Stimulated activated effector memory CD8-positive, alpha-beta T cell treated with anti-CD3 and anti-CD28 coated beads, Interleukin-12 subunit alpha, Interleukin-12 subunit beta, amount 100 ng/mL, for 72 hours (primary cell): ENCODE data around the gene ATIC.

Experiments
- ATAC-seq: fragments of 150-1000 bp; cut with Tn5 transposase; 2 replicates; pipeline ENCODE4 v1.10.0; 2021
- DNase-seq, 2 donors: peaks; one replicate each; pipeline ENCODE4 v3.0.0; 2021 to 2022; ENCODE audit warnings: low spot score in 2 of 2
- H3K27ac Mint-ChIP-seq: one replicate; pipeline ENCODE4 v1.8.0; 2022; ENCODE audit warnings: mild to moderate bottlenecking, mixed read lengths
- H3K36me3 Mint-ChIP-seq: one replicate; pipeline ENCODE4 v1.8.0; 2022; ENCODE audit warnings: mild to moderate bottlenecking, mixed read lengths
- H3K4me1 Mint-ChIP-seq: one replicate; pipeline ENCODE4 v1.8.0; 2022; ENCODE audit warnings: mixed read lengths
- H3K4me3 Mint-ChIP-seq: one replicate; pipeline ENCODE4 v1.8.0; 2022; ENCODE audit warnings: mild to moderate bottlenecking, mixed read lengths
- H3K9me3 Mint-ChIP-seq: one replicate; pipeline ENCODE4 v1.8.0; 2022; ENCODE audit warnings: mixed read lengths

The ATIC gene

DNA sequence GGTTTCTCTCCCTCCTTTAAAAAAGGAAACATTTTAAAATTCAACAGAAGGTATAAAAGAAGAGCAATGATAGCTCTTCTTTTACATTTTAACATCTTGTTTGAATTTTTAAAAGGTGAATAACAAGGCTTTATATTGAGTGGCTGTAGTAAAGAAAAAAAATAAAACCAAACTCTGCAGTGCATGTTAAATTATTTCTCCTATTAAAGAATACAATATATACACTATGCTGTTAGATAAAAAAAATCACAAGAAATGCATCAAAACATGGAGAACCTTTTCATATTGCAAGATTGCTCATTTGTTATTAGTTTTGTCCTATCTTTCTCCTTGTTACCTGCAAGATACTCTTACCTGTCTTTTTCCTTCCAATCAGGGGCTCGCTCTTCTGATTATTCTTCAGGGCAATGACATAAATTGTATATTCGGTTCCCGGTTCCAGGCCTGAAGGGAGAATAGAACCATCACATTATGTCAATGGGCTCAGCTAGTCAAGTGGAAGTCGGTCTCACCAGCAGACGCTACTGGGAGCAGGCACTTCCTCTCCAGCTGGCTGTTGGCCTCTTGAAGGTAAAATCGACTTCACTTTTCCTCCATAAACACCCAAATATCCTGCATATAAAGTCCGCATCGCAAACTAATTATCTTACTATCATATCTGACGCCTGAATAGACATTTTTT, 61.2 kb downstream of the ATIC start:
- H3K4me1 Mint-ChIP-seq, result no peaks in the 10 kb centered on the region
- no peaks in the 10 kb centered on the region for H3K36me3 Mint-ChIP-seq
- ATAC-seq, result no peak
- DNase-seq, result no peak
- H3K27ac Mint-ChIP-seq, result no peak overlapping the region
- no peaks in the 10 kb centered on the region for H3K9me3 Mint-ChIP-seq
- no peak overlapping the region for H3K4me3 Mint-ChIP-seq

DNA sequence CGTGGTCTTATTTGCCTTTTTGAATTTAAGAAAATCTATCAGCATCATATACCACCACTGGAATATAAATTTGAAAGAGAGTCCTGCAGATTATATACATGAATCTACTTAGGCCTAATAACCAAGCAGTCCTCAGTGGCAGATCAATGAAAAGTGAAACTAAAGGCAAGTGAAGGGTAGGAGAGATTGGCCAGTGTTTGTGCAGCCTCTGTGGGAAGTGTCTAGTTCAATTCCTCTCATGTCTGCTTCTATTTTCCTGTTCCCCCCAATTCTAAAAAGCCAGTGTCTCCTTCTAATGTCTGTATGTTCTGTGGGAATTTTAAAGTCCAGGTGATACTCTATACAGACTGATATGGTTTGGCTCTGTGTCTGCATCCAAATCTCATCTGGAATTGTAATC, 62.1 kb downstream of the ATIC start:
- H3K4me1 Mint-ChIP-seq, result no peaks in the 10 kb centered on the region
- DNase-seq (no peak), ATAC-seq (no peak)
- H3K27ac Mint-ChIP-seq, result no peak overlapping the region
- no peak overlapping the region for H3K4me3 Mint-ChIP-seq
- no peaks in the 10 kb centered on the region for H3K36me3 Mint-ChIP-seq
- H3K9me3 Mint-ChIP-seq, result no peaks in the 10 kb centered on the region

DNA sequence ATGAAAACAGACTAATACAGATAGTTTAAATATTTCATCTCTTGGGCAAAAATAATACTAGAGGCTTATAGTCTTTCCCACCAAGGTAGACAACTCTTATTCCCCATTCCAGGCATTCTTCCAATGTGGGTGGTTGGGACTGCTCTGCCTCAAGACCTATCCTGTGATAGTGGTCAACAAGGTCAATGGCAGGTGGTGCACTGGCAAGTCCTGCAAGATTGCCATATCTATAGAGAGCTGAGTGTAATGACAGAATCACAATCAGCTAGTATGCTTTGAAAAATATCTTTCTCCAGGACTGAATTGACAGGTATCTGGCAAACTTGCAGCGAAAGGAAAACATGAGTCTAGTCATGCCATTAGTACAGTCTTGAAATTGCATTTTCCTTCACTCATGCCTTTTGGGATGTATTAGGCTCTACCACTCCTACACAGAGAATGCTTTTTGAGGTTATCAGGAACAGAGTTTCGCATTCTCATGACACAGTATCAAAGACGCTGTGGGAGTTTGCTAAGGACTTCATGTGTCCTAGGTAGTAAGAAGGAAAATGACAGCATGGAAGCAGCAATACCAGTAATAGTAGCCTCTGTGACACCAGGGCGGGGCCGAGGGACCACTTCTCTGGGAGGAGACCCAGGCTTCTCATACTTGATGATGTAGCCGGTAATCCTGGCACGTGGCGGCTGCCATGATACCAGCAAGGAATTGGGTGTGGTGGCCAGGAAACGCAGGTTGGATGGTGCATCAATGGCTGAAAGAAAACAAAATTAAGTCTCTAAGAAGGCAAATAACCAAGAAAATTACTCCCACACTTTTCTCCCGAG, 63.0 kb downstream of the ATIC start:
- H3K4me1 Mint-ChIP-seq, result no peaks in the 10 kb centered on the region
- no peaks in the 10 kb centered on the region for H3K9me3 Mint-ChIP-seq
- DNase-seq (no peak), ATAC-seq (no peak)
- H3K27ac Mint-ChIP-seq, result no peak overlapping the region
- no peaks in the 10 kb centered on the region for H3K36me3 Mint-ChIP-seq
- H3K4me3 Mint-ChIP-seq, result no peak overlapping the region

DNA sequence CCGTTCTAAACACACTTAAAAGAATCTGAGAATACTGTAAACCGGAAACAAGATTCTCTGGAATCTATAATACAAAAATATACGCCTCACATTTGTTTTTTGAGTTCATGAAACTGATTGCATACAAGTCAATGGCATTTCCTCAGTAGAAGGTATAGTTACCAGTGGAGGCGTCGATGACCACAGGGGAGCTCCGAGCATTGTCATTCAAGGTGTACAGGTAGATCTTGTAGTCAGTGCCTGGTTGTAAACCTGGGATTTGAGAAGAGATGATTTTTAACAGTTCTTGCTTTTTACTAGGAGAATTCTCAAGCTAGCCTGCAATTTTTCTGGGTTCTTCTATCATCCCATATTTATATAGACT, 63.6 kb downstream of the ATIC start:
- DNase-seq, result no peak
- Mint-ChIP-seq H3K36me3 (no peaks in the 10 kb centered on the region), H3K9me3 (no peaks in the 10 kb centered on the region), H3K4me3 (no peak overlapping the region), H3K27ac (no peak overlapping the region), H3K4me1 (no peaks in the 10 kb centered on the region)
- ATAC-seq, result no peak

DNA sequence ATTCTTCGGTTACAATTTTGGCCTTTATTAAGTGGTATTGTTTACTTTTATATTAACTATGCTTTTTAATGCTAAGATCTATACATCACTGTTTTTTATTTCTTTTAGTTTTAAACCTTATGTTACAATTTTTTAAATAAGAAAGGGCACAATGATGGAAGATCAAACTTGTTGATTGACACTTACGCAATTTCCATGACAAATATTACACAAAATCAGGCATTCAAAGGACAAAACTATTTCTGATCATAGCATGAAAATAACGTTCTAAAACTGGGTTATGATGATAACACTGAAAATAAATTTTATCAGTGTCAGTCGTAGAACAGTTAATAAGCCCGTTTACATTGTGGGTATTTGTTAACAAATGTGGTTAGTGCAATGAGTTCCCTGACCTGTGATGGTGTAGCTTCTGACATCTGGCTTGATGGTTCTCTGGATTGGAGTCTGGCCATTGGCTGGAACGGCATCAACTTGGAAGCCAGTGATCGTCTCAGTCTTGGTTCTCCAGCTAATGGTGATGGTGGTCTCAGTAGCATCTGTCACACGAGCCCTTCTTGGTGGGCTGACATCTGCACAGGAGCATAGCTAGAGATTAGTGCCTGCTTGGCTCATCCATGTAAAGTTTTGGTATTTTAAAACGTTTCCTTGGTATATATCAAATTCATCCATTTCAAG, 64.4 kb downstream of the ATIC start:
- Mint-ChIP-seq H3K9me3 (no peaks in the 10 kb centered on the region), H3K4me3 (no peak overlapping the region), H3K27ac (no peak overlapping the region), H3K4me1 (no peaks in the 10 kb centered on the region), H3K36me3 (no peaks in the 10 kb centered on the region)
- no peak for DNase-seq
- no peak for ATAC-seq

DNA sequence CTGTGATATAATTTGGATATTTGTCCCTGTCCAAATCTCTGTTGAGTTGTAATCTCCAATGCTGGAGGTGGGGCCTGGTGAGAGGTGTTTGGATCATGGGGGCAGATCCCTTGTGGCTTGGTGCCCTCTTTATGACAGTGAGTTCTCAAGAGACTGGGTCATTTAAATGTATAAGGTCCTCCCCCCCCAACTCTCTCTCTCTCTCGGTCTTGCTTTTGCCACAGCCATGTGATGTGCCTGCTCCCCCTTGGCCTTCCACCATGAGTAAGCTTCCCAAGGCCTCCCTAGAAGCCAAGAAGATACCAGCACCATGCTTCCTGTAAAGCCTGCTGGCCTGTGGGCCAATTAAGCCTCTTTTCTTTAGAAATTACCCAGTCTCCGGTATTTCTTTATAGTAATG, 65.4 kb downstream of the ATIC start:
- no peak overlapping the region for H3K27ac Mint-ChIP-seq
- no peak for ATAC-seq

DNA sequence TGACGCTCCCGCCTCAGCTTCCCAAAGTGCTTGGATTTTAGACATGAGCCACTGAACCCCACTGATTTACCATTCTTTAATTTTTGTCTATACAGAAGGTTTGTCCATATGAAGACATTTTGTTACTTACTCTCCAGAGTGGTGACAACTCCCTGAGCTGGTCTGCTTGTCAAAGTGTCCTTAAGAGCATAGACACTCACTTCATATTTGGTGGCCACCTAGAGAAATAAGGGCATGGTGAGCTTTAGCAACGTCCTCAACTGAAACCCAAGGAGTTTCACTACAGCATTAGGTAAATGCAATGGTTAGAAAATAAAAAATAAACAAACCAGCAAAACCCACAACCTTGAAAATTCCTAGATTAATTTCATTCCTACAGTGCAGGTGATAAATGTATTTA, 66.2 kb downstream of the ATIC start:
- DNase-seq, result no peak
- H3K4me3 Mint-ChIP-seq, result no peak overlapping the region
- ATAC-seq, result no peak
- no peaks in the 10 kb centered on the region for H3K4me1 Mint-ChIP-seq
- H3K27ac Mint-ChIP-seq, result no peak overlapping the region
- no peaks in the 10 kb centered on the region for H3K36me3 Mint-ChIP-seq
- no peaks in the 10 kb centered on the region for H3K9me3 Mint-ChIP-seq

More for the DNA sequence above, 65.4 kb downstream of the ATIC start:
- Mint-ChIP-seq H3K4me3 (no peak overlapping the region), H3K4me1 (no peaks in the 10 kb centered on the region), H3K36me3 (no peaks in the 10 kb centered on the region), H3K9me3 (no peaks in the 10 kb centered on the region)
- no peak for DNase-seq

DNA sequence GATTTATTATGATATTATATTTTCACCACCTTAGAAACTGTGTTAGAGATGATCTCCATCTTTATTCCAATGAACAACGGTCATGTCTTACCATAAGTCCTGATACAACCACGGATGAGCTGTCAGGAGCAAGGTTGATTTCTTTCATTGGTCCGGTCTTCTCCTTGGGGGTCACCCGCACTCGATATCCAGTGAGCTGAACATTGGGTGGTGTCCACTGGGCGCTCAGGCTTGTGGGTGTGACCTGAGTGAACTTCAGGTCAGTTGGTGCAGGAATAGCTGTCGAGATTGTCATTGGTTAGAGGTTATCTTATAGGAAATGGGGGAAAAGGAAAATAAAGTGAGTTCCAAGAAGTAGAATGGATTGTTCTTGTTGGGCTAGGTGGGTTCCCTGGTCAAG, 67.2 kb downstream of the ATIC start:
- ATAC-seq, result no peak
- Mint-ChIP-seq H3K9me3 (no peaks in the 10 kb centered on the region), H3K36me3 (no peaks in the 10 kb centered on the region), H3K4me1 (no peaks in the 10 kb centered on the region), H3K27ac (no peak overlapping the region), H3K4me3 (no peak overlapping the region)
- DNase-seq, result no peak

DNA sequence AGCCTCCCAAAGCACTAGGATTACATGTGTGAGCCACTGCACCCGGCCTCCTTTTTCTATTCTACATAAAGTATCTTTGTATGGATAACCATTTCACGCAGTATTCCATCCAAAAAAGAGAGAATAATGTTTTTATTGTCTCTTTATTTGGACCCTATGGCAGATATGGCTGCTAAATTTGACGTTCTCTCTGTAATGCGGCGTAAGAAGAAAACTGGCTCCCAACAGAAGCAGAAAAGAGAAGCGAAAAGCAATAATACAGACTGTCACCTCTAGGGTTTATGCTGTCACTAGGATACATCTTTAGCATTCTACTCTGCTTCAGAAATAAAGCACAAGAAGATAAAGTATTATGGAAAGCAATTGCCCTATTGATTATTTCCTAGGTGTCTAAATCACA, 68.1 kb downstream of the ATIC start:
- no peak for ATAC-seq
- Mint-ChIP-seq H3K27ac (no peak overlapping the region), H3K9me3 (no peaks in the 10 kb centered on the region), H3K4me3 (no peak overlapping the region), H3K4me1 (no peaks in the 10 kb centered on the region), H3K36me3 (no peaks in the 10 kb centered on the region)
- no peak for DNase-seq

DNA sequence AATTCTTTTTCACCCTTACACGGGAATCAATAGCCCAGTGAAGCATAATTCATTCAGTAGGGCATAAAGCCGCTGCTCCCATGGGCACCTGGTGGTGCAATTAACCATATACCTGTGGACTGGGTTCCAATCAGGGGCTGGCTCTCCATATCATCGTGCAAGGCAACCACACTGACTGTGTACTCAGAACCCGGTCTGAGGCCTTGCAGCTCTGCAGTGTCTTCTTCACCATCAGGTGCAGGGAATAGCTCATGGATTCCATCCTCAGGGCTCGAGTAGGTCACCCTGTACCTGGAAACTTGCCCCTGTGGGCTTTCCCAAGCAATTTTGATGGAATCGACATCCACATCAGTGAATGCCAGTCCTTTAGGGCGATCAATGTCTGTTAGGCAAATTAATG, 68.8 kb downstream of the ATIC start:
- H3K36me3 Mint-ChIP-seq, result no peaks in the 10 kb centered on the region
- ATAC-seq (no peak), DNase-seq (no peak)
- H3K27ac Mint-ChIP-seq, result no peak overlapping the region
- H3K9me3 Mint-ChIP-seq, result no peaks in the 10 kb centered on the region
- H3K4me1 Mint-ChIP-seq, result no peaks in the 10 kb centered on the region
- H3K4me3 Mint-ChIP-seq, result no peak overlapping the region

DNA sequence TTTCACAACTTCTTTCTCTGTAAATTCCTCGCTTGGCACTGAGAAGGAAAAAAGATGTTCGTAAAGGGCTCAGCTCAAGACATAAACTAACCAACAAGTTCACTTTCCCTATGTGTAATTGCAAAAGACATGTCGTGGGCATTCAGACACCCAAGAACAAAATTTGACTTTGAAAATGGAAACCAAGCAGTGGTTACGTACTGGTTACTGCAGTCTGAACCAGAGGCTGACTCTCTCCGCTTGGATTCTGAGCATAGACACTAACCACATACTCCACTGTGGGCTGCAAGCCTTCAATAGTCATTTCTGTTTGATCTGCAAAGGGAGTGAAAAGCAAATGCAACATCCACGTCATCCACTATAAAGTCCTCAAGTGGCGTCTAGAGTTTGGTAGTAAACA, 70.2 kb downstream of the ATIC start:
- H3K27ac Mint-ChIP-seq, result no peak overlapping the region
- H3K9me3 Mint-ChIP-seq, result no peaks in the 10 kb centered on the region
- ATAC-seq (no peak), DNase-seq (no peak)
- no peak overlapping the region for H3K4me3 Mint-ChIP-seq
- H3K4me1 Mint-ChIP-seq, result no peaks in the 10 kb centered on the region
- H3K36me3 Mint-ChIP-seq, result no peaks in the 10 kb centered on the region

DNA sequence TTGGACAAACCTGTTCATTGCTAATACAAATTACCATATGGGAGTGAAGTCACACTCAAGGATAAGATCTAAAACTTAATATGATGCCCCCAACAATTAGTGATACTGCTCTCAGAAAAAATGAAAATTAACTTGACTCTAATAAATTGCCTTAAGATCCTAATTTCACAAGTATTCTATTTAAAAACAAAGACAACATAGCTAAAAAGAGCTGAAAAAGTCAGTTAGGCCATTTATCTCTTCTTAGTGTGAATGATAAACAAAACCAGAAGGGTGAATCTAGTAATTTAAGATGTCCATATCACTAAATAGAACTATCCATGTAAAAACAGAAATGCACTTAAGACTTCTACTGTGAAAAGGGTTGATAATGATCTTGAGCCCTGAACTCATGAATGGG, 70.6 kb downstream of the ATIC start:
- no peaks in the 10 kb centered on the region for H3K36me3 Mint-ChIP-seq
- no peak overlapping the region for H3K27ac Mint-ChIP-seq
- no peaks in the 10 kb centered on the region for H3K4me1 Mint-ChIP-seq
- H3K9me3 Mint-ChIP-seq, result no peaks in the 10 kb centered on the region
- ATAC-seq (no peak), DNase-seq (no peak)
- H3K4me3 Mint-ChIP-seq, result no peak overlapping the region

DNA sequence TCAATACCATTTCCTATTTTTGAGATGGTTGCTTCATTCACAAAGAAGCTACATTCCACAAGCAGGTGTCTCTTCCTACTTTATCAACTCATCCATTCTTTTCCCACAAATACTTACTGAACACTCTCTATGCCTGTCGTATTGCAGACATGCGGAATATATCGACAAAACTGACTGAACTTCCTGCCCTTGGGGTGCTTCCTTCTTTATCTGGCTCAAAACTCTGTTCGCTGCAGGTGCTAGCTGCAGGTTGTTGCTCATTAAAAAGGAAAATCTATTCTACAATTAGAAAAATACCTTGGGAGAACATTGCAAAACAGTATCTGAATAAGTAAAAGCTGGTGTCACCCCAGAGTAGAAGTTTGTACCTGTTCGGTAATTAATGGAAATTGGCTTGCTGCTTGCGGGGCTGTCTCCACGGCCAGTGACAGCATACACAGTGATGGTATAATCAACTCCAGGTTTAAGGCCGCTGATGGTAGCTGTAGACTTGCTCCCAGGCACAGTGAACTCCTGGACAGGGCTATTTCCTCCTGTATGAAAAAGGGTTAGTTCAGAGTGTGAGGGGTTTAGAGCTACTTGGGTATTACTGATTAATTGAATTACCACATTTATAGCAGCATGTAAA, 71.9 kb downstream of the ATIC start:
- Mint-ChIP-seq H3K4me3 (no peak overlapping the region), H3K27ac (no peak overlapping the region), H3K36me3 (no peaks in the 10 kb centered on the region), H3K9me3 (no peaks in the 10 kb centered on the region), H3K4me1 (no peaks in the 10 kb centered on the region)
- DNase-seq (no peak), ATAC-seq (no peak)

DNA sequence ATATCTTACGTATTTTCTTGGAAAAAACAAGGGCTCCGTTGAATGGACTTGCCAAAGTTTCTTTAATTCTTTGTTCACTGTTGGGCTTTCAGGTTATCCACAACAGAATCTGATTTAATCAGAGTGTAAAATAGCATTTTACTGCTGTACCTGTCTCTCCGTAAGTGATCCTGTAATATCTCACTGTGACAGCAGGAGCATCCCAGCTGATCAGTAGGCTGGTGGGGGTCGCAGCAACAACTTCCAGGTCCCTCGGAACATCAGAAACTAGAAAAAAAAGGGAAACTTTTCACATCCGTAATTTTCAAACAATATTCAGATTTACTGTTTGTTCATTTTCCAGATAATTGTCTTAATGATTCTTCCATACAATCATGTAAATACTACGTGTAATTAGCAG, 72.9 kb downstream of the ATIC start:
- no peak for DNase-seq
- H3K4me1 Mint-ChIP-seq, result no peaks in the 10 kb centered on the region

DNA sequence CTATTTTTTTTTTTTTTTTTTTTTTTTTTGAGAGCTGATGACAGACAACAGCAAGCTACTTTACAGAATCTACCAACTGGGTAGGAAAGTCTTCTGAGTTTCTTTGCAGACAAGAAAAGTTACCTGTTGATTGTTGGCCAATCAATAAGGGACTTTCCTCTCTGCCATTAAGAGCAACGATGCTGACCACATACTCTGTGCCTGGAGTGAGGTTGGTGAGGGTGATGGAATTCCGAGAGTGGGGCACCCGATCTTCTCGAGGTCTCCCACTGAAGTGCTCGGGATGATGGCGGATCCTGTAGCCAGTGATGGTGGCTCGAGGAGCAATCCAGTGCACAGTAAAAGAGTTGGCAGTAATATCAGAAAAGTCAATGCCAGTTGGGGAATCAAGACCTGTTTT, 74.7 kb downstream of the ATIC start:
- no peaks in the 10 kb centered on the region for H3K9me3 Mint-ChIP-seq
- H3K36me3 Mint-ChIP-seq, result no peaks in the 10 kb centered on the region
- DNase-seq (no peak), ATAC-seq (no peak)
- no peak overlapping the region for H3K27ac Mint-ChIP-seq
- H3K4me3 Mint-ChIP-seq, result no peak overlapping the region
- H3K4me1 Mint-ChIP-seq, result no peaks in the 10 kb centered on the region

More for the DNA sequence above, 72.9 kb downstream of the ATIC start:
- Mint-ChIP-seq H3K36me3 (no peaks in the 10 kb centered on the region), H3K27ac (no peak overlapping the region), H3K9me3 (no peaks in the 10 kb centered on the region), H3K4me3 (no peak overlapping the region)
- ATAC-seq, result no peak
